K562 (cell line): ENCODE measurements around the gene FOXN3. TPM values are rescaled to one million over a fixed set of nuclear protein-coding genes. Genes with fewer than 3 reads are reported as not detected.

Experiments used
- ATAC-seq: fragments of 200-7000 bp; cut with Tn5 transposase; 3 replicates; pipeline ENCODE4 v1.9.1; 2020; ENCODE audit warnings: moderate library complexity
- BruUV-seq: library from RNA; stranded (reverse); fragments of 400-500 nt; replicated peaks from 2 replicates; lab custom pipeline; 2021; lab: Mats Ljungman, UMichigan
- CTCF ChIA-PET: fragments of 300-600 bp; formaldehyde crosslinking; extraction: SDS; loops from one replicate; lab custom pipeline; 2021; ENCODE audit warnings: low intra/inter-chr PET ratio; lab: Yijun Ruan, JAX
- POLR2A ChIA-PET: fragments of 300-600, 350-650 bp; sonication (Branson Sonifier 250); formaldehyde crosslinking; extraction: SDS; loops from one replicate; lab custom pipeline; 2021; ENCODE audit warnings: antibody characterized with exemption, inconsistent platforms; lab: Yijun Ruan, JAX
- DNase-seq, 4 experiments: peaks; one replicate each; pipeline versions ENCODE4 v3.0.0 to v3.0.0-alpha.2; 2011 to 2018; ENCODE audit warnings: low spot score in 3 of 4, mixed read lengths in 3 of 4; ENCODE audit errors: extremely low read depth in 1 of 4
- FAIRE-seq: peaks from 2 replicates; lab custom pipeline; 2011; peaks lifted over from hg19 to GRCh38; lab: Jason Lieb, UNC
- H2AFZ ChIP-seq: 2 replicates; pipeline ENCODE4 v1.6.0; 2011; ENCODE audit warnings: low read depth, low read length, control low read depth, inconsistent platforms
- H3K27ac ChIP-seq: fragments of 200-600 bp; 3 replicates; pipeline ENCODE4 v1.8.0; 2011; ENCODE audit warnings: low read depth, mild to moderate bottlenecking, control low read depth, inconsistent platforms, low read length, moderate library complexity, mixed read lengths; ENCODE audit errors: extremely low read depth
- H3K27me3 ChIP-seq, 2 experiments: fragments of 300-600 bp in 1 of 2; 2 replicates in 1 of 2; 3 replicates in 1 of 2; pipeline versions ENCODE4 v1.6.0 to v1.8.0; 2011; ENCODE audit warnings: inconsistent platforms in 2 of 2, low read length in 2 of 2, mild to moderate bottlenecking in 1 of 2, mixed read lengths in 1 of 2, moderate library complexity in 1 of 2; ENCODE audit not compliant: control insufficient read depth in 2 of 2, insufficient read depth in 2 of 2
- H3K36me3 ChIP-seq: fragments of 300-600 bp; 3 replicates; pipeline ENCODE4 v1.8.0; 2011; ENCODE audit warnings: mild to moderate bottlenecking, low read length, inconsistent platforms; ENCODE audit not compliant: control insufficient read depth, insufficient read depth
- H3K4me1 ChIP-seq, 2 experiments: fragments of 200-600 bp in 1 of 2; replicated peaks in 1 of 2; 2 replicates in 1 of 2; 3 replicates in 1 of 2; pipeline versions ENCODE4 v1.5.1 to v1.8.0; 2011; ENCODE audit warnings: inconsistent platforms in 2 of 2, low read length in 2 of 2, mild to moderate bottlenecking in 1 of 2, mixed read lengths in 1 of 2, moderate library complexity in 1 of 2; ENCODE audit not compliant: control insufficient read depth in 2 of 2, insufficient read depth in 2 of 2
- H3K4me2 ChIP-seq: 2 replicates; pipeline ENCODE4 v1.6.1; 2011; ENCODE audit warnings: low read length, control low read depth, inconsistent platforms, mixed read lengths; ENCODE audit not compliant: insufficient read depth
- H3K4me3 ChIP-seq: fragments of 200-600 bp; sonication (generic), shearing (Covaris generic); 2 replicates; pipeline ENCODE4 v1.5.1; 2016; ENCODE audit warnings: control low read depth, inconsistent platforms
- H3K79me2 ChIP-seq: fragments of 200-600 bp; 3 replicates; pipeline ENCODE4 v1.8.0; 2011; ENCODE audit warnings: low read length, inconsistent platforms; ENCODE audit not compliant: control insufficient read depth, insufficient read depth
- H3K9ac ChIP-seq, 2 experiments: 2 replicates each; pipeline versions ENCODE4 v1.6.0 to v1.6.1; 2011; ENCODE audit warnings: low read depth in 2 of 2, low read length in 2 of 2, control low read depth in 1 of 2, inconsistent platforms in 1 of 2, mild to moderate bottlenecking in 1 of 2, mixed read lengths in 1 of 2; ENCODE audit not compliant: insufficient read depth in 1 of 2
- H3K9me1 ChIP-seq: one replicate; pipeline ENCODE4 v1.6.0; 2011; ENCODE audit warnings: inconsistent platforms, mild to moderate bottlenecking, low read length, moderate library complexity; ENCODE audit not compliant: control insufficient read depth, insufficient read depth
- H3K9me3 ChIP-seq: replicated peaks from 2 replicates; pipeline ENCODE4 v1.5.1; 2011; ENCODE audit warnings: low read depth, low read length, inconsistent platforms; ENCODE audit not compliant: control insufficient read depth, insufficient read depth
- H4K20me1 ChIP-seq: replicated peaks from 2 replicates; pipeline ENCODE4 v1.6.1; 2011; ENCODE audit warnings: low read length, inconsistent platforms, mixed read lengths; ENCODE audit not compliant: control insufficient read depth, insufficient read depth
- MEF2A ChIP-seq: IDR thresholded peaks from 2 replicates; pipeline ENCODE4 v1.6.1; 2011; ENCODE audit warnings: low read depth, mild to moderate bottlenecking, low read length, moderate library complexity; ENCODE audit not compliant: control insufficient read depth
- TCF3 ChIP-seq: sonication (generic); formaldehyde crosslinking; IDR thresholded peaks from 2 replicates; pipeline ENCODE4 v1.4.0; 2020; ENCODE audit warnings: mild to moderate bottlenecking, missing genetic modification reagents
- ZNF217 ChIP-seq: sonication (generic); formaldehyde crosslinking; IDR thresholded peaks from 2 replicates; pipeline ENCODE4 v1.8.0; 2022; ENCODE audit warnings: mild to moderate bottlenecking, missing genetic modification reagents
- ZNF347 ChIP-seq: fragments of 450-650 bp; formaldehyde crosslinking; IDR thresholded peaks from 2 replicates; pipeline ENCODE4 v1.4.0; 2020; ENCODE audit warnings: low read depth, mild to moderate bottlenecking, moderate library complexity
- ZNF780A ChIP-seq: fragments of 250-450 bp; sonication (Bioruptor Pico); IDR thresholded peaks from 2 replicates; pipeline ENCODE4 v1.5.0; 2021; ENCODE audit warnings: mild to moderate bottlenecking
- WGBS: fragments of 100-300 bp; shearing (Covaris generic); methylation state at CpG from one replicate; pipeline ENCODE4 v1.1.6; 2016; ENCODE audit warnings: low coverage, mixed read lengths; ENCODE audit not compliant: insufficient coverage; ENCODE audit errors: missing lambda C conversion rate; 5-methylcytosine and 5-hydroxymethylcytosine counted together
- in situ Hi-C: fragments of 300-500 bp; cut with MboI; formaldehyde crosslinking; loops from 4 replicates; pipeline ENCODE4 v1.15.0; 2018; ENCODE audit warnings: inconsistent platforms, mixed read lengths
- intact Hi-C: fragments of 100-400 bp; cut with micrococcal nuclease; formaldehyde crosslinking; loops from 2 replicates; pipeline ENCODE4 v1.14.2; 2022
- polyA plus RNA-seq, 8 experiments: library from polyadenylated mRNA; depleted of rRNA in 4 of 8; stranded (reverse) in 5 of 8; unstranded in 3 of 8; fragments of >200 nt; fragmentation: Nextera tagmentation in 2 of 8; fragmentation: Illumina TruSeq in 1 of 8; extraction: Ambion mirVana in 2 of 8; extraction: Trizol in 1 of 8; gene quantifications; 2 replicates each; pipeline versions ENCODE4 v1.2.1 to v1.2.3, GENCODE V29; 2011 to 2014; ENCODE audit warnings: inconsistent platforms in 1 of 8, missing spikeins in 1 of 8
- total RNA-seq, 7 experiments: library from RNA; depleted of rRNA in 6 of 7; stranded (reverse); fragments of >200 nt in 6 of 7; fragmentation: Illumina TruSeq in 2 of 7; extraction: Trizol in 2 of 7; gene quantifications; 2 replicates each; pipeline versions ENCODE4 v1.2.1 to v1.2.3, GENCODE V29; 2011 to 2021; ENCODE audit warnings: low replicate concordance in 1 of 7

The FOXN3 gene
- total and polyA plus RNA-seq, 9 of the 15 experiments (the other 6 are each of a cell fraction or from before 2014, with no cell fraction given), result 0.07 to 1.3 (median 0.40) TPM

- intact Hi-C loops (no loop called here), in situ Hi-C loops (no loop called here)
- H3K36me3 ChIP-seq, result no peaks in the 10 kb centered on the region
- H3K27me3 ChIP-seq, result peaks cover 0 to 4% of the 10 kb centered on the region in 2 experiments; a peak in 2 of 5 replicates
- H3K9me3 ChIP-seq, result no peaks in the 10 kb centered on the region
- no peak for FAIRE-seq
- TF ChIP-seq ZNF217 (CRISPR knock-in tag), result no peak
- no peak for TF ChIP-seq ZNF347 (CRISPR knock-in tag)
- TF ChIP-seq, all 486 proteins: peak for 0
- Histone ChIP-seq H3K4me3 (no peak overlapping the region), H3K79me2 (no peaks in the 10 kb centered on the region), H3K9ac (no peak overlapping the region), H4K20me1 (no peaks in the 10 kb centered on the region), H2AFZ (no peak overlapping the region), H3K9me1 (no peaks in the 10 kb centered on the region), H3K4me2 (no peak overlapping the region), H3K4me1 (no peaks in the 10 kb centered on the region), H3K27ac (no peak overlapping the region)
- ATAC-seq (no peak), DNase-seq (no peak)
- ChIA-PET POLR2A (no interaction called here), CTCF (no interaction called here)
- 0% methylated on average over 6 of the region's 7 CpGs for WGBS
- no TSS peak for BruUV-seq
Observed at GRCh38 chr14:89266754-89267153, 150.3 kb downstream of the FOXN3 start.

GRCh38 chr14:89265234-89265633 lies 151.8 kb downstream of the FOXN3 start:
- H3K79me2 ChIP-seq, result no peaks in the 10 kb centered on the region
- no peaks in the 10 kb centered on the region for H3K4me1 ChIP-seq
- no peak for ATAC-seq
- no peak overlapping the region for H3K4me3 ChIP-seq
- DNase-seq, result no peak
- POLR2A ChIA-PET, result no interaction called here
- in situ Hi-C loops, result no loop called here
- CTCF ChIA-PET, result no interaction called here
- FAIRE-seq, result no peak
- H3K27ac ChIP-seq, result no peak overlapping the region
- no peak overlapping the region for H2AFZ ChIP-seq
- no peaks in the 10 kb centered on the region for H3K9me1 ChIP-seq
- H3K4me2 ChIP-seq, result no peak overlapping the region
- no peaks in the 10 kb centered on the region for H4K20me1 ChIP-seq
- no TSS peak for BruUV-seq
- H3K9ac ChIP-seq, result no peak overlapping the region
- H3K27me3 ChIP-seq, result peaks cover 0 to 12% of the 10 kb centered on the region in 2 experiments; a peak in 3 of 5 replicates
- intact Hi-C loops, result no loop called here
- 3% methylated on average over 3 of the region's 4 CpGs for WGBS
- H3K36me3 ChIP-seq, result no peaks in the 10 kb centered on the region
- no peaks in the 10 kb centered on the region for H3K9me3 ChIP-seq
- no peak for TF ChIP-seq MEF2A
- TF ChIP-seq TCF3 (CRISPR knock-in tag), result no peak
- no peak for TF ChIP-seq ZNF780A (CRISPR knock-in tag)
